K562 (cell line): Measurements from ENCODE around the gene SNRPA.

Experiments
- EP300 ChIP-seq: IDR thresholded peaks from 2 replicates; pipeline ENCODE4 v1.6.1; 2012; ENCODE audit warnings: low read length, improper control_type of control experiment
- JUND ChIP-seq, 2 experiments: IDR thresholded peaks; 2 replicates in 1 of 2; 3 replicates in 1 of 2; pipeline ENCODE4 v1.6.1; 2011; ENCODE audit warnings: borderline replicate concordance in 2 of 2, low read depth in 2 of 2, low read length in 2 of 2, improper control_type of control experiment in 1 of 2, missing biosample characterization in 1 of 2, missing genetic modification characterization in 1 of 2, missing genetic modification reagents in 1 of 2
- MCM5 ChIP-seq: fragments of 450-650 bp; IDR thresholded peaks from 2 replicates; pipeline ENCODE4 v1.6.1; 2016; ENCODE audit warnings: low read depth
- POLR2A ChIP-seq: fragments of 450-650 bp; conservative IDR thresholded peaks from 2 replicates; pipeline ENCODE4 v1.6.1; 2016
- ZNF384 ChIP-seq: IDR thresholded peaks from 2 replicates; pipeline ENCODE4 v1.6.1; 2012; ENCODE audit warnings: low read depth, low read length, improper control_type of control experiment
- TF ChIP-seq, protein P1 (sequence below): sonication (generic); formaldehyde crosslinking; IDR thresholded peaks from 2 replicates; pipeline ENCODE4 v1.8.0; 2022; ENCODE audit warnings: missing genetic modification reagents, mild to moderate bottlenecking, borderline replicate concordance

GRCh38 chr19:40775632-40776022, 24.6 kb downstream of the SNRPA start:
- TF ChIP-seq MCM5: no peak
- no peak for TF ChIP-seq ZNF384
- TF ChIP-seq POLR2A: no peak
- TF ChIP-seq EP300: no peak
- TF ChIP-seq JUND (IDR thresholded peaks at IDR 0.05; ENCODE audit: borderline replicate concordance, low read depth, low read length): no peak
- no peak for TF ChIP-seq JUND (tag; IDR thresholded peaks at IDR 0.05; ENCODE audit: borderline replicate concordance, low read depth, low read length)
- TF ChIP-seq, protein P1, sequence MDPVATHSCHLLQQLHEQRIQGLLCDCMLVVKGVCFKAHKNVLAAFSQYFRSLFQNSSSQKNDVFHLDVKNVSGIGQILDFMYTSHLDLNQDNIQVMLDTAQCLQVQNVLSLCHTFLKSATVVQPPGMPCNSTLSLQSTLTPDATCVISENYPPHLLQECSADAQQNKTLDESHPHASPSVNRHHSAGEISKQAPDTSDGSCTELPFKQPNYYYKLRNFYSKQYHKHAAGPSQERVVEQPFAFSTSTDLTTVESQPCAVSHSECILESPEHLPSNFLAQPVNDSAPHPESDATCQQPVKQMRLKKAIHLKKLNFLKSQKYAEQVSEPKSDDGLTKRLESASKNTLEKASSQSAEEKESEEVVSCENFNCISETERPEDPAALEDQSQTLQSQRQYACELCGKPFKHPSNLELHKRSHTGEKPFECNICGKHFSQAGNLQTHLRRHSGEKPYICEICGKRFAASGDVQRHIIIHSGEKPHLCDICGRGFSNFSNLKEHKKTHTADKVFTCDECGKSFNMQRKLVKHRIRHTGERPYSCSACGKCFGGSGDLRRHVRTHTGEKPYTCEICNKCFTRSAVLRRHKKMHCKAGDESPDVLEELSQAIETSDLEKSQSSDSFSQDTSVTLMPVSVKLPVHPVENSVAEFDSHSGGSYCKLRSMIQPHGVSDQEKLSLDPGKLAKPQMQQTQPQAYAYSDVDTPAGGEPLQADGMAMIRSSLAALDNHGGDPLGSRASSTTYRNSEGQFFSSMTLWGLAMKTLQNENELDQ (CRISPR knock-in tag): no peak
